Tibial artery (tissue), 4 donors: ENCODE data around the gene ABRACL.
A peak's percentile ranks its signal among the peaks of the same experiment; 100 is the strongest.
"Not testable (repeated sequence)": the region's sequence is repeated elsewhere in the genome, so short reads cannot be mapped to it uniquely, and the experiment has no call there.

ENCODE experiments used
- DNase-seq, 2 donors: peaks; one replicate each; pipeline ENCODE4 v3.0.0-alpha.2; 2019
- H3K27ac ChIP-seq, 2 donors: fragments of 200-600 bp; sonication (generic) in 1 of 2; 1 replicate in 1 of 2; 2 replicates in 1 of 2; pipeline ENCODE4 v1.5.1; 2018 to 2019; ENCODE audit warnings: mild to moderate bottlenecking in 1 of 2
- H3K27me3 ChIP-seq, 2 donors: fragments of 200-600 bp; sonication (generic) in 1 of 2; one replicate each; pipeline versions ENCODE4 v1.5.1 to v1.6.0; 2016 to 2019
- H3K36me3 ChIP-seq, 3 donors: fragments of 200-600 bp; sonication (generic) in 2 of 3; one replicate each; pipeline ENCODE4 v1.5.1; 2016 to 2019; ENCODE audit warnings: mild to moderate bottlenecking in 2 of 3
- H3K4me1 ChIP-seq, 4 donors: fragments of 200-600 bp; sonication (generic) in 2 of 4; 1 replicate in 3 of 4; 2 replicates in 1 of 4; pipeline ENCODE4 v1.5.1; 2016 to 2019
- H3K4me3 ChIP-seq, 2 donors: fragments of 200-600 bp; sonication (generic) in 1 of 2; 1 replicate in 1 of 2; 2 replicates in 1 of 2; pipeline ENCODE4 v1.5.1; 2018 to 2019; ENCODE audit warnings: mild to moderate bottlenecking in 2 of 2
- H3K9me3 ChIP-seq, 3 donors: fragments of 200-600 bp; sonication (generic) in 1 of 3; one replicate each; pipeline ENCODE4 v1.5.1; 2016 to 2019
- intact Hi-C: fragments of 100-400 bp; cut with DNase I; formaldehyde crosslinking; loops from one replicate; pipeline ENCODE4 v1.15.0; 2023; ENCODE audit warnings: low total_unique reads
- TF ChIP-seq, protein P1 (sequence below), 2 experiments: fragments of 200-600 bp in 1 of 2; fragments of 450-650 bp in 1 of 2; IDR thresholded peaks; one replicate each; pipeline ENCODE4 v1.5.1; 2017 to 2019; ENCODE audit warnings: antibody characterized with exemption in 2 of 2, mild to moderate bottlenecking in 1 of 2, moderate library complexity in 1 of 2

The ABRACL gene

DNA sequence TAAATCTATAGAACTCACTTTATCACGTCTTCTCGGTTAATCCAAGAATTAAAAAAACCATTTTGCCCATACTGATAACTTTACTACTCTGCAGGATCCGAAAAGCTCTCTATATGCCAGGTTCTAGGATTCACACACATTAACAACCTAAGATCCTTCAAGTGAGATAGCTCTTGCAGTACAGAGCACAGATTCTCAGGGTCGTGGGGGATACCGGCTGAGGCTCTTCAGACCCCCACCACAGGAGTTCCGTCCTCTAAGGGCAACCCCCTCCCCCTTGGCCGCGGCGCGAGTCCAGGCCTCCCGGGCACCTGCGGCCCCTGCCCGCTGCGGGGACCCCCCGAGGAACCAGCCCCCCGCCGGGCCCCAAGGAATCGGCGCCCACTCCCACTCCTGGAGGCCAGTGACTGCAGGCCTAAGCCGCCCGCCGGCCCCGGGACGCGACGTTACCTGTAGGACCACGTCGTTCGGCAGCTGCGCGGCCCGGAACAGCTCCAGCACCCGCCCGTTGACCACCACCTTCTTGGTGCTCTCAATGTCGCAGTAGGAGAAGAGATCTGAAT, 41.4 kb upstream of the ABRACL start:
- Histone ChIP-seq H3K4me3 (peak overlapping the region; percentile 86 to 98), H3K4me1 (peaks cover 0 to 45% (median 30%) of the 10 kb centered on the region in 4 donors), H3K27ac (peak overlapping the region; percentile 86 to 88), H3K36me3 (no peaks in the 10 kb centered on the region), H3K9me3 (no peaks in the 10 kb centered on the region), H3K27me3 (no peaks in the 10 kb centered on the region)
- TF ChIP-seq, protein P1, sequence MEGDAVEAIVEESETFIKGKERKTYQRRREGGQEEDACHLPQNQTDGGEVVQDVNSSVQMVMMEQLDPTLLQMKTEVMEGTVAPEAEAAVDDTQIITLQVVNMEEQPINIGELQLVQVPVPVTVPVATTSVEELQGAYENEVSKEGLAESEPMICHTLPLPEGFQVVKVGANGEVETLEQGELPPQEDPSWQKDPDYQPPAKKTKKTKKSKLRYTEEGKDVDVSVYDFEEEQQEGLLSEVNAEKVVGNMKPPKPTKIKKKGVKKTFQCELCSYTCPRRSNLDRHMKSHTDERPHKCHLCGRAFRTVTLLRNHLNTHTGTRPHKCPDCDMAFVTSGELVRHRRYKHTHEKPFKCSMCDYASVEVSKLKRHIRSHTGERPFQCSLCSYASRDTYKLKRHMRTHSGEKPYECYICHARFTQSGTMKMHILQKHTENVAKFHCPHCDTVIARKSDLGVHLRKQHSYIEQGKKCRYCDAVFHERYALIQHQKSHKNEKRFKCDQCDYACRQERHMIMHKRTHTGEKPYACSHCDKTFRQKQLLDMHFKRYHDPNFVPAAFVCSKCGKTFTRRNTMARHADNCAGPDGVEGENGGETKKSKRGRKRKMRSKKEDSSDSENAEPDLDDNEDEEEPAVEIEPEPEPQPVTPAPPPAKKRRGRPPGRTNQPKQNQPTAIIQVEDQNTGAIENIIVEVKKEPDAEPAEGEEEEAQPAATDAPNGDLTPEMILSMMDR (IDR thresholded peaks at IDR 0.05): no peak
- DNase-seq: peak in 1 of 2 donors; percentile 65
- intact Hi-C loops: loop anchor here (5.0 kb wide), 1 partner anchor 170 kb away; no protein-coding TSS in a partner anchor

DNA sequence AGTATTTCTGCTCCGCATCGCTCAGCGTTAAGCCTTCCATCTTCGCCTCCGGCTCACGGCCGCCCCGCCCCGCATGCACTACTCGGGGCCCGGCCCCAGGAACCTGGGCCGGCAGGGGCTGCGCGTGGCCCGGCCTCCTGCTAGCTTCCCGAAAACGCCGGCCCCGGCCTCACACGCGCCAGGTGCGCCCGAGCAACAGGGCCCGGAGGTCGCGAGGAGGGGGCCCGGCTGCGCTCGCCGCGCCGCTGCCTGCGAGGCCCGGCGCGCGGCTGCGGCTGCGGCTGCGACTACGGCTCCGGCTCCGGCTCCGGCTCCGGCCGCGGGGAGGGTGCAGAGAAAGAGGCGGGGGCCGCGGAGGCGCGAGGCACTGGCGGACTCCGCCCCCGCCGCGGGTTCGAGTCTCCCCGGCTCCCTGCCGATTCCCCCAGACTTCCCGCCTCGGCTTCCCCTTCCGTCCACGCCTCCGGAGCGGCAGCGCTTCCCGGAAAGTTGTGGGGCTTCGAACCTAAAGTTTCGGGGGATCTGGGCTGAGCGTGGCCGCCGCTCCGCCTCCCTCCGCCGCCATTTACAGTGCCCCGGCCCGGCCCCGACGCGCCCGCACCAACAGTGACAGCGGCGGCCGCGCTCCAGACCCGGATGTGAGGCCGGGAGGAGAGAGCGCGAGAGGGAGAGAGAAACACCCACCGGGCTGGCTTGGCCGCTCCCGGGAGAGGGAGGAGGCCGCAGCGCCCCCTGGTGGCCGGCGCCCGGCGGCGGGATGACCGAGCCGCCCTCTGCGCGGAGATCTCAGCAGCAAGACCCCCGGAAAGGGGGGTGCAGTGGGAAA, 40.7 kb upstream of the ABRACL start, which contains the start of gene REPS1:
REPS1 (minus strand) TSS at position 611 of the 826 bp plus-strand sequence; CDS start at position 40, 571 bp downstream.
- Histone ChIP-seq H3K9me3 (no peaks in the 10 kb centered on the region), H3K4me1 (peaks cover 0 to 42% (median 26%) of the 10 kb centered on the region in 4 donors), H3K27me3 (no peaks in the 10 kb centered on the region), H3K36me3 (no peaks in the 10 kb centered on the region), H3K27ac (peak within 1 kb of the TSS; percentile 86 to 88), H3K4me3 (peak within 1 kb of the TSS; percentile 86 to 98)
- intact Hi-C loops: loop anchor here (5.0 kb wide), 1 partner anchor 171 kb away; no protein-coding TSS in a partner anchor
- TF ChIP-seq, protein P1 (IDR thresholded peaks at IDR 0.05): peak; percentile 95 to 98
- peak; percentile 93 to 95 for DNase-seq

DNA sequence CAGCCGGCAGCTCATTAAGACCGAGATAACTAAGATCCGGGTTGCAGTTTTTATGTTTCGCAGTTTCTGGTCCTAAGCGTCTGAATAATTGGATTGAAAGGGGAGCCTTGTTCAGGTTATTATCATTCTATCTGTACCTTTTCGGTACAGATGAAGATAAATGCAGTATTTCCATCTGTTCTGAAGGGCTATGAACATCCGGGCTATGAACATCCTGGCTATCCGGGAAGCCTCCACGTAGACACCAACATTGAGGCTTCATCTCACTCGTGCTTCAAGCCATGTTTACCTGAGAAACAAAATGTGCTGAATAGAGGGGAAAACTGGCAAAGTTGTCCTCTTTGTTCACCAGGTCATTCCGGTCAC, 40.1 kb upstream of the ABRACL start:
- no peak for DNase-seq
- Histone ChIP-seq H3K27me3 (no peaks in the 10 kb centered on the region), H3K4me1 (peaks cover 0 to 36% (median 21%) of the 10 kb centered on the region in 4 donors), H3K4me3 (peak overlapping the region; percentile 86 to 98), H3K9me3 (no peaks in the 10 kb centered on the region), H3K36me3 (no peaks in the 10 kb centered on the region), H3K27ac (peak overlapping the region; percentile 86 to 88)
- intact Hi-C loops: loop anchor here (5.0 kb wide), 1 partner anchor 171 kb away; no protein-coding TSS in a partner anchor
- TF ChIP-seq, protein P1 (IDR thresholded peaks at IDR 0.05): no peak

DNA sequence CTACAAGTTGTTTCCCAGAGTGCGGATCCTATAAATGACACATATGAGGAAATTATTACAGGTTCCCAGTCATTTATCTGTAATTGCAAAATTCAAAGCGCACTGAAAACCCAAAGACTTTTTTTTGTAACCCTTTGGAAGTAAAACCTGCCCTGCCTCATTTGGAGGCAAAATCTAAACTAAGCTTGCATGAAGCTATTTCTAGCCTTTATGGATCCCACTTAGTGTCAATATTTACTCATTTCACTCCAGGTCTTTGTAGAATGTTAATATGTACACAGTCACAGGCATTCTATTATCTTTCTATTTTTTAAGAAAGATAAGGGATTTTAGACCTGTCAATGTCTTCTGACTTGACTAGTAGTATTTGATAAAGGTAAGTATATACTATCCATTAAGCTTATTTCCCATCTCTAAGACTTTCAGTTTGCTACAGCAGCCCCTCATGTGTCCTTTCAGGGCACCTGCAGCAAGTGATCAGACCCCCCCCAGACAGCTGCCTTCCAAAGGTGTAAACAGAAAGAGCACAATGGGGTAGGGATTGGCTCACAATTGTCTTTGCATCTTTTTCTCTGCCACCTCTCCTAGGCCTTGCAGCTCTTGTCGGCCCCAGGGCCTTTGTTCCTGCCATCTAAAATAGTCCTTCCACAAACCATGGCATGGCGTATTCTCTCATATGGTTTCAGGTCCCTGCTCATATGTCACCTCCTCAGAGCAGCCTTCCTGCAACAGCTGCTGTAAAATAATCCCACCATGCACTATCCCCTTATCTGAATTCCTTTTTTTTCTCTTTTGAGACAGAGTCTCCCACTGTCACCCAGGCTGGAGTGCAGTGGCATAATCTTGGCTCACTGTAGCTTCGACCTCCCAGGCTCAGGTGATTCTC, 39.2 kb upstream of the ABRACL start:
- H3K4me1 ChIP-seq: peaks cover 0 to 29% (median 16%) of the 10 kb centered on the region in 4 donors
- no peaks in the 10 kb centered on the region for H3K36me3 ChIP-seq
- H3K9me3 ChIP-seq: no peaks in the 10 kb centered on the region
- no peaks in the 10 kb centered on the region for H3K27me3 ChIP-seq
- no peak overlapping the region for H3K4me3 ChIP-seq
- H3K27ac ChIP-seq: no peak overlapping the region
- TF ChIP-seq, protein P1 (IDR thresholded peaks at IDR 0.05): no peak
- intact Hi-C loops: loop anchor here (5.0 kb wide), 1 partner anchor 172 kb away; no protein-coding TSS in a partner anchor
- DNase-seq: no peak

DNA sequence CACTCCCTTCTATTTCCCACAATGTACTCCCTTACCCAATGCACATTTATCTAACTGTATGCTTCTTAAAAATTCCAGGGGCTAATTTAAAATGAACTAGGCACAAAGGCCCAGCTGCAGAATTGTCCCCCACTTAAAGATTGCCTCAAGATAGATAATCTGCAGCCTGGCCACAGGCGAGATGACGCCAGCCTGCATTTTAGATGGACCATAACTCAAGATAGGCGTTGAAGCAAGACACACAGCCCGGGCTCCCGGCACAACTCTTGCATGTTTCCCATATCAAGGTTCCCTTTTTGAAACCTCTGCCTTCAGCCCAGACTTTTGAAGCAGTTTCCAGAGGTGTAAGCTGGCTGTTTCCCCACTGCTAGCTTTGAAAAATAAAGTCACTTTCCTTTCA, 37.3 kb upstream of the ABRACL start:
- TF ChIP-seq, protein P1 (IDR thresholded peaks at IDR 0.05): no peak
- Histone ChIP-seq H3K9me3 (no peaks in the 10 kb centered on the region), H3K27ac (no peak overlapping the region), H3K27me3 (no peaks in the 10 kb centered on the region), H3K36me3 (no peaks in the 10 kb centered on the region), H3K4me1 (peaks cover 0 to 18% (median 6%) of the 10 kb centered on the region in 4 donors), H3K4me3 (no peak overlapping the region)
- intact Hi-C loops: no loop called here
- DNase-seq: no peak

DNA sequence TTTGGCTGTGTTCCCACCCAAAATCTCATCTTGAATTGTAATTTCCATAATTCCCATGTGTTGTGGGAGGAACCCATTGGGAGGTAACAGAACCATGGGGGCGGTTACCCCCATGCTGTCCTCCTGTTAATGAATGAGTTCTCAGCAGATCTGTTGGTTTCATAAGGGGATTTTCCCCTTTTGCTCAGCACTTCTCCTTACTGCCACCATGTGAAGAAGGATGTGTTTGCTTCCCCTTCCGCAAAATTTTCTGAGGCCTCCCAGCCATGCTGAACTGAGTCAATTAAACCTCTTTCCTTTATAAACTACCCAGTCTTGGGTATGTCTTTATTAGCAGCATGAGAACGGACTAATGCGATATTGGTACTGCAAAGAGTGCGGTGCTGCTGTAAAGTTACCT, 35.6 kb upstream of the ABRACL start:
- DNase-seq, intact Hi-C loops, H3K27me3 ChIP-seq, H3K4me3 ChIP-seq, H3K36me3 ChIP-seq, H3K9me3 ChIP-seq, H3K4me1 ChIP-seq, H3K27ac ChIP-seq: not testable (repeated sequence)

DNA sequence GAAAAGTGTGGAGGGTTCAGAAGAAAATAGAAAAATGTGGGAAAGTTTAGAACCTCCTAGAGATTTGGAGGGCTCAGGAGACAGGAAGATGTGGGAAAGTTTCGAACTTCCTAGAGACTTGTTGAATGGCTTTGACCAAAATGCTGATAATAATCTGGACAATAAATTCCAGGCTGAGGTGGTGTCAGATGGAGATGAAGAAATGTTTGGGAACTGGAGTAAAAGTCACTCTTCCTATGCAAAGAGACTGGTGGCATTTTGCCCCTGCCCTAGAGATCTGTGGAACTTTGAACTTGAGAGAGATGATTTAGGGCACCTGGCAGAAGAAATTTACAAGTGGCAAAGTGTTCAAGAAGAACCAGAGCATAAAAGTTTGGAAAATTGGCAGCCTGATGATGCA, 35.1 kb upstream of the ABRACL start:
- intact Hi-C loops, DNase-seq, H3K4me1 ChIP-seq, H3K9me3 ChIP-seq, H3K36me3 ChIP-seq, H3K27ac ChIP-seq, H3K27me3 ChIP-seq, H3K4me3 ChIP-seq: not testable (repeated sequence)
